NCI-H748 (cell line): Measurements from ENCODE around the gene CCDC191.

Experiments
- DNase-seq: peaks from one replicate; lab custom pipeline; 2025; ENCODE audit not compliant: unreplicated experiment; lab: John Stamatoyannopoulos, UW

The CCDC191 gene

DNA sequence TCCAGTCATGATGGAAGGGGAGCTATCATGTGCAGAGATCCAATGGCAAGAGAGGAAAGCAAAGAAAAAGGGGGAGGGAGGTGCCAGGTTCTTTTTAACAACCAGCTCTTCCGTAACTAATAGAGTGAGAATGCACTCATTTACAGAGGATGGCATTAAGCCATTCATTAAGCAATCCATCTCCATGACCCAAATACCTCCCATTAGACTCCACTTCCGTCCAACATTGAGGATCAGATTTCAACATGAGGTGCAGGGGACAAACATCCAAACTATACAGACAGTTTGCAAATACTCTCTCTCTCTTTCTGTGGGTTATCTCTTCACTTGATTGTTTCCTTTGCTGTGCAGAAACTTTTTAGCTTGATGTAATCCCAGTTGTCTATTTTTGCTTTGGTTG, 87.3 kb downstream of the CCDC191 start:
- peak; percentile 40 for DNase-seq

GRCh38 chr3:113966172-113966571, 90.2 kb downstream of the CCDC191 start:
- no peak for DNase-seq

- DNase-seq: no peak
These were observed 92.4 kb downstream of the CCDC191 start for GRCh38 chr3:113963879-113964278.

DNA sequence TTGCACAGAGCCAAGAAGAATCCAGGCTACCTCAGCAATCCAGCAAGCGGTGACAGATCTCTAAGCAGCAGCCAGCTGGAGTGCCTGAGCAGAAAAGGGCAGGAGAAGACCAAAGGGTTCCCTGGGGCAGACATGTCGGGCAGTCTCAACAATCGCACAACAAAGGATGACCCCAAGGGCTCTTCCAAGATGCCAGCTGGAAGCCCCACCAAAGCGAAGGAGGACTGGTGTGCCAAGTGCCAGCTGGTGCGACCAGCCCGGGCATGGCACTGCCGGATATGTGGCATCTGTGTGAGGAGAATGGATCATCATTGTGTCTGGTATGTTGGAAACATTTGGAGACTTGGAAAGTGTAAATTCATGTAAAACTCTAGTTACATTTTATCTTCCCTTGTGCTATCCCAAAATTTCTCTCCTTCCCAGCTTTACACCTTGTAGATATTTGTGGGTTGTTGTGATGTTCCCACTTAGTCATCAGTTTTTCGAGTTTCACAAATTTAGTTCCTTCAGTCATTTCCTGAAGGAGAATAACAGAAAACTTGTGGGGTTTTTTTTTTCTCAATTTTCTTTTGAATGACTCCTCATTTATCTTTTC, 102.1 kb downstream of the CCDC191 start:
- no peak for DNase-seq

DNA sequence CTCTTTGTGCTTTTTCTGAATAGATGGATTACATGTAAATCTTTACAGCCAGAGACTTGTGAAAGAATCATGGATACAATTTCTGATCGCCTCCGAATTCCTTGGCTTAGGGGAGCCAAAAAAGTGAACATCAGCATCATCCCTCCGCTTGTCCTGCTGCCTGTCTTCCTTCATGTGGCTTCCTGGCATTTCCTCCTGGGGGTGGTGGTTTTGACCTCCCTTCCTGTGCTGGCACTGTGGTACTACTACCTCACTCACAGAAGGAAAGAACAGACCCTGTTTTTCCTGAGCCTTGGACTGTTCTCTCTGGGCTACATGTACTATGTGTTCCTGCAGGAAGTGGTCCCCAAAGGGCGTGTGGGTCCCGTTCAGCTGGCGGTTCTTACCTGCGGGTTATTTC, 102.6 kb downstream of the CCDC191 start:
- no peak for DNase-seq

GRCh38 chr3:113952921-113953320, 103.4 kb downstream of the CCDC191 start:
- DNase-seq: no peak

DNA sequence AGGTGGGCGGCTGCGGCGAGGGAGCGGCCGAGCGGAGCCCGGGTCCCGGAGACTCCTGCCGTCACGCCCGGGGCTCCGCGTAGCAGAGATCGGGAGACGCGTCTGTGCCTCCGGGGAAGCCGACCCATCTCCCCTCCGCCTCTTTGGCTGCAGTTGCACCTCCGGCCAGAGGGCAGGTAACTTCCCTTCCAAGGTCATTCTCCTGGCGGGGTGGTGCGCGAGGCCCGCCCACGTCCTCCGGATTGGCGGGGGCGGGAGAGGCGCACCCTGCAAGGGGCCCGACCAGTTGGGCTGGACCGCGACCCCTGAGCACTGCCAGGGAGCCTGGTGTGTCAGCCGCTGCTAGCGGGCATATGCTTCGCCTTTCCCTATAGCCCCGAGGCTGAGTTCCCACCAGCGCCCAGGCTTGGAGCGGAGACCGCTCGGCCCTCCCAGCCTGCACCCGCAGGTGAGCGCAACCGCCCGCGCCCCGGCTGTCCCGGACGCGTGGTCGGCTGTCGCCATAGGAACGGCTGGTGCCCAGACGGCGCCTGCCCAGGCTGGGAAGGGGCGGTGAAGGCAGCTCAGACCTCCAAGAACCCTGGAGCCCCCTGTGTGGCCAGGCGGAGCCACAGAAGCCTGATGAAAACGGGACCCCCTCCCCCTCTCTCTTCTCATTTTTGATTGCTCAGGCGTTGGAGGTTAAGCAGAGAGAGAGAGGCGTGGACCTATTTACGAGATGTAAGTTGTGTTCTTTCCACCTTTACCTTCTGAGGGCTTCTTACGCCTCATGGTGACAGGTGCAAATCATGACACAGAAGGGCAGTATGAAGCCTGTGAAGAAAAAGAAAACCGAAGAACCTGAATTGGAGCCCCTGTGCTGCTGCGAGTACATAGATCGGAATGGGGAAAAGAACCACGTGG, 108.1 kb downstream of the CCDC191 start:
- DNase-seq: peak; percentile 71

GRCh38 chr3:113947372-113948014, 108.8 kb downstream of the CCDC191 start, which contains the start of gene ZDHHC23:
Gene ZDHHC23 (plus strand): TSS chr3:113948013. CDS start chr3:113948803, 790 bp downstream.
- peak; percentile 68 for DNase-seq

DNA sequence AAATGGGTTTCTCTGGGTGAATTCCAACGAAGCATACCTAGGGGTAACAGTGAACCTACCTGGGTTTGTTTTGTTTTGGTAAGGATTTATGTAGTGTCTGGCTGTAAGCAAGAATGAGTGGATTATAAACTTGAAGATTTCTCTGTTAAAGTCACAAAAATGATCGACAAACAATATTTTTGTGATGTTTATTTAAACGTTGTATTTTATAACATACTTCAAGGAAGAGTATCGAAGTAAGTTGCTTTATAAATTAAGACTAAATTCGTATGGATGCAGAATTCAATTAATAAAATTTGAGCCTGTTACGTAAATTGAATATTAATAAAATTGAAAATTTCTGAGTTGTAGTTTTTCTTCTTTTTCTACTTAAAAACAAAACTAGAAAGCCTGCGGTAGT, 109.5 kb downstream of the CCDC191 start:
- DNase-seq: no peak

DNA sequence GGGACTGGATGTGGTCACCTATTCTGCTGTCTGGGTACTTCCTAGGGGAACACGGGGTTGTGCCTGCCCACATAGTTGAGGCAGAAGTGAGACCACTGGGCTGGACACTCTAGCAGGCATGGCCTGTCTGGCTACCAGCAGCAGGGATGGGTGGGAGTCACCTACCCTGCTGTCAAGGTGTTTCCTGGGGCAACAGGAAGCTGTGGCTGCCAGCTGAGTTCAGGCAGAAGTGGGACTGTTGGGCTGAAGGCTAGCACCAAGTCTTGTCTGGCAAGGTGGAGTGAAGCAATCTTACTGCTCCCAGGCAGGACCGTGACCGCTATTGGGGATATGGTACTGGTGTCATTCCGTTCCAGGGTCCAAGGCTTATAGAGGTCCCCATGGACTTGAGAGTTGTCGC, 128.8 kb downstream of the CCDC191 start:
- DNase-seq: no peak

GRCh38 chr3:113914646-113915045, 141.7 kb downstream of the CCDC191 start:
- DNase-seq: no peak
